HK-2 (cell line): ENCODE results near the gene FAM120B.

Experiments used
- DNase-seq: peaks from one replicate; pipeline ENCODE4 v3.0.0-alpha.2; 2018; ENCODE audit not compliant: unreplicated experiment

FAM120B gene

GRCh38 chr6:170358496-170358895, 51.9 kb downstream of the FAM120B start:
- DNase-seq: no peak

GRCh38 chr6:170360476-170360875, 53.9 kb downstream of the FAM120B start:
- no peak for DNase-seq

- no peak for DNase-seq
Measured at GRCh38 chr6:170361335-170361734, 54.8 kb downstream of the FAM120B start.

- no peak for DNase-seq
Measured at GRCh38 chr6:170362121-170362520, 55.6 kb downstream of the FAM120B start.

GRCh38 chr6:170363255-170363654, 56.7 kb downstream of the FAM120B start:
- no peak for DNase-seq

GRCh38 chr6:170365121-170365520, 58.6 kb downstream of the FAM120B start:
- no peak for DNase-seq

- DNase-seq: no peak
Measured at GRCh38 chr6:170365593-170365992, 59.0 kb downstream of the FAM120B start.

GRCh38 chr6:170366248-170366960, 59.8 kb downstream of the FAM120B start:
- no peak for DNase-seq

GRCh38 chr6:170367241-170367640, 60.7 kb downstream of the FAM120B start:
- no peak for DNase-seq

GRCh38 chr6:170368544-170368943, 62.0 kb downstream of the FAM120B start:
- no peak for DNase-seq

- no peak for DNase-seq
Measured at GRCh38 chr6:170369403-170369802, 62.8 kb downstream of the FAM120B start.

GRCh38 chr6:170370416-170370815, 63.9 kb downstream of the FAM120B start:
- DNase-seq: no peak

- DNase-seq: no peak
Measured at GRCh38 chr6:170371080-170371479, 64.5 kb downstream of the FAM120B start.

GRCh38 chr6:170371588-170371987, 65.0 kb downstream of the FAM120B start:
- DNase-seq: no peak

- no peak for DNase-seq
Measured at GRCh38 chr6:170372380-170373325, 66.1 kb downstream of the FAM120B start.

GRCh38 chr6:170374571-170375444, 68.2 kb downstream of the FAM120B start:
- no peak for DNase-seq

GRCh38 chr6:170375661-170376060, 69.1 kb downstream of the FAM120B start:
- no peak for DNase-seq

GRCh38 chr6:170376386-170377043, 70.0 kb downstream of the FAM120B start:
- DNase-seq: no peak

GRCh38 chr6:170378502-170378901, 71.9 kb downstream of the FAM120B start:
- no peak for DNase-seq

GRCh38 chr6:170381562-170381961, 75.0 kb downstream of the FAM120B start:
- no peak for DNase-seq

- no peak for DNase-seq
Measured at GRCh38 chr6:170383466-170384035, 77.0 kb downstream of the FAM120B start.
